ENCODE data around the gene HAO1. TPM values are rescaled to one million over a fixed set of nuclear protein-coding genes. Genes with fewer than 3 reads are reported as not detected.

The HAO1 gene
- polyA plus RNA-seq (2013, experiment 1 of 2) = not detected
- polyA plus RNA-seq (2013, experiment 2 of 2) = not detected

GRCh38 chr20:7940341-7940740 is at the start of gene HAO1:
Gene HAO1 (minus strand): TSS chr20:7940458. CDS start chr20:7940422, 36 bp downstream.
- Histone ChIP-seq H3K27ac (ENCODE audit: low read depth, low read length, severe bottlenecking) (no peak within 1 kb of the TSS), H3K9me3 (ENCODE audit: control insufficient read depth, low read length) (no peaks in the 10 kb centered on the region), H3K36me3 (ENCODE audit: control insufficient read depth, insufficient read depth, low read length) (no peaks in the 10 kb centered on the region), H3K4me3 (ENCODE audit: extremely low read depth, insufficient read depth, low read length, poor library complexity, severe bottlenecking) (no peak within 1 kb of the TSS), H3K4me1 (ENCODE audit: control insufficient read depth, insufficient read depth, low read length, poor library complexity, severe bottlenecking) (no peaks in the 10 kb centered on the region)
- WGBS, 2 experiments (ENCODE audit: insufficient coverage in 2 of 2) = no CpG with 5 or more reads among the region's 3 CpGs

- Histone ChIP-seq H3K36me3 (ENCODE audit: control insufficient read depth, insufficient read depth, low read length) (no peaks in the 10 kb centered on the region), H3K4me1 (ENCODE audit: control insufficient read depth, insufficient read depth, low read length, poor library complexity, severe bottlenecking) (no peaks in the 10 kb centered on the region), H3K27ac (ENCODE audit: low read depth, low read length, severe bottlenecking) (no peak overlapping the region), H3K9me3 (ENCODE audit: control insufficient read depth, low read length) (no peaks in the 10 kb centered on the region), H3K4me3 (ENCODE audit: extremely low read depth, insufficient read depth, low read length, poor library complexity, severe bottlenecking) (no peak overlapping the region)
- WGBS, 2 experiments (ENCODE audit: insufficient coverage in 2 of 2) = no CpG with 5 or more reads among the region's 1 CpG
Observed at GRCh38 chr20:7989379-7989778, 49.1 kb upstream of the HAO1 start.

DNA sequence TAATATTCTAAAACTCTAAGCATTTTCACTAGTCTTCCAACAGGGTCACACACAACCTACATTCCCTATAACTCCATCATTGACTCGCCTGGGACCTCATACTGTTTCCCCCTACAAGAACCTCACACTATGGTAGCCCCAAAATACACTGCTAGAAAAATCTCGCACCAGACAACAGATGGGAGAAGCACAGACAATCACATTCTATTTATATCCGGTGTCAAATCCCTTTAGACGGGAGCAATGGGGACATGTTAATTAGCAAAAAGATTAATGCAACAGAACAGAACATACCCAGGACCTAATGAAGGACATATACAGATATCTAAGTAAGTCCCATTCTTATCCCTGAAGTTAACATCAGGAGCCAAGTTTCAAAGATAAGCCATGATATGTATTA is 45.7 kb upstream of the HAO1 start:
- Histone ChIP-seq H3K4me3 (ENCODE audit: extremely low read depth, insufficient read depth, low read length, poor library complexity, severe bottlenecking) (no peak overlapping the region), H3K27ac (ENCODE audit: low read depth, low read length, severe bottlenecking) (no peak overlapping the region), H3K9me3 (ENCODE audit: control insufficient read depth, low read length) (no peaks in the 10 kb centered on the region), H3K36me3 (ENCODE audit: control insufficient read depth, insufficient read depth, low read length) (peaks cover 10% of the 10 kb centered on the region), H3K4me1 (ENCODE audit: control insufficient read depth, insufficient read depth, low read length, poor library complexity, severe bottlenecking) (no peaks in the 10 kb centered on the region)
- 75 to 89% methylated on average over 1 of the region's 4 CpGs for WGBS, 2 experiments (ENCODE audit: insufficient coverage in 2 of 2)

DNA sequence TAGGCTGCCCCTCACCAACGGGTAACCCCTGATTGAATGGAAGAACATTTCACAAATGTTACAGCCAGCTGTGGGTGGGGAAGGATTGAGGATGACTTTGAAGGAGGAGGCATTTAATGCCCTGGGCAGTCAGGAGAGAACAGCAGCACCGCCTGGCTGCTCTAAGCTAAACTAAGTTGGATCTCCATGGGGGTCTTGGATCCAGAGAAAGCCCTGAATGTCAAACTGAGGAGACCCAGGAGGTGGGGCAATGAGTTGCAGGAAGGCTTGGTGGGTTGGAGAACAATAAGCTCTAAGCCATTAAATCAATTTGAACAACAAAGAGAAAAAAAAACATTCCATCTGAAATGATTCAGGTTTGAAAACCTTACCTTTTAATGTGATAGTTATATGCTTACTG is 43.9 kb upstream of the HAO1 start:
- H3K4me1 ChIP-seq (ENCODE audit: control insufficient read depth, insufficient read depth, low read length, poor library complexity, severe bottlenecking) = no peaks in the 10 kb centered on the region
- no peak overlapping the region for H3K4me3 ChIP-seq (ENCODE audit: extremely low read depth, insufficient read depth, low read length, poor library complexity, severe bottlenecking)
- WGBS, 2 experiments (ENCODE audit: insufficient coverage in 2 of 2) = 20 to 77% methylated on average over 1 of the region's 2 CpGs
- H3K27ac ChIP-seq (ENCODE audit: low read depth, low read length, severe bottlenecking) = no peak overlapping the region
- peaks cover 10% of the 10 kb centered on the region for H3K36me3 ChIP-seq (ENCODE audit: control insufficient read depth, insufficient read depth, low read length)
- no peaks in the 10 kb centered on the region for H3K9me3 ChIP-seq (ENCODE audit: control insufficient read depth, low read length)

GRCh38 chr20:7981374-7981773 is 41.1 kb upstream of the HAO1 start:
- Histone ChIP-seq H3K4me3 (ENCODE audit: extremely low read depth, insufficient read depth, low read length, poor library complexity, severe bottlenecking) (no peak overlapping the region), H3K9me3 (ENCODE audit: control insufficient read depth, low read length) (no peaks in the 10 kb centered on the region), H3K27ac (ENCODE audit: low read depth, low read length, severe bottlenecking) (no peak overlapping the region), H3K4me1 (ENCODE audit: control insufficient read depth, insufficient read depth, low read length, poor library complexity, severe bottlenecking) (no peaks in the 10 kb centered on the region), H3K36me3 (ENCODE audit: control insufficient read depth, insufficient read depth, low read length) (peaks cover 10% of the 10 kb centered on the region)

DNA sequence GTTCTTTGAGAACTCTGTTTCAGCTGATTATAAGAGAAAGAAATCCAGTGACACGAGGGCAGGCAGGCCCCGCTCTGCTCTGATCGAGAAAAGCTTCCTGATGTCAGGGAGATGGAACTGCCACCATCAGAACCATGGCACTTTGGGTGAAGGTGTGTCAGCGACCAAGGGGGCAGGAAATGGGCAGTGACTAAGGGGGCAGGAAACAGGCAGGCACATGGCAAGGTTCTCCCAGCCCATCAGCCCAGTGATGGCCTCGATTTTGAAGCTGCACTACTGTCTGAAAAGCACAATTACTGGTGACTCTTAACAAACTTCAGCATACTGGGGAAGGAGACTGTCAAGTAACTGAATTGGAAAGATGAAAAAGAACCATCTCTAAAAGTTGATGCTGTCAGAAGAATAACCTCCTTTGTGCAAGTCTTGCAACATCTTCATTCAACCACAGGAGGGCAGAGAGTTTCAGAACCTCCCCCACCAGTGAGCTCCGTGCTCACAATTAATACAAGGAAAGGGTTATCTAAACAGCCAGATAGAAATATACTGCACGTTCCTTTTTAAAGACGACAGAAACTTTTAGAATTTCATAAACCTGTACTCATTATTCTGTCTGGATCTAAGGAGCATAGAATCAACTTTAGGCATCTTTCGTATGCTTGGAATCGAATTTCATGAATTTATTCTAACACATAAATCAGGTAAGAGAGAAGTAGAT is 40.2 kb upstream of the HAO1 start:
- WGBS, 2 experiments (ENCODE audit: insufficient coverage in 2 of 2) = 76 to 92% methylated on average over 5 to 8 of the region's 10 CpGs
- H3K9me3 ChIP-seq (ENCODE audit: control insufficient read depth, low read length) = no peaks in the 10 kb centered on the region
- no peak overlapping the region for H3K27ac ChIP-seq (ENCODE audit: low read depth, low read length, severe bottlenecking)
- no peak overlapping the region for H3K4me3 ChIP-seq (ENCODE audit: extremely low read depth, insufficient read depth, low read length, poor library complexity, severe bottlenecking)
- H3K36me3 ChIP-seq (ENCODE audit: control insufficient read depth, insufficient read depth, low read length) = peaks cover 10% of the 10 kb centered on the region
- no peaks in the 10 kb centered on the region for H3K4me1 ChIP-seq (ENCODE audit: control insufficient read depth, insufficient read depth, low read length, poor library complexity, severe bottlenecking)

- Histone ChIP-seq H3K9me3 (ENCODE audit: control insufficient read depth, low read length) (no peaks in the 10 kb centered on the region), H3K27ac (ENCODE audit: low read depth, low read length, severe bottlenecking) (no peak overlapping the region), H3K4me3 (ENCODE audit: extremely low read depth, insufficient read depth, low read length, poor library complexity, severe bottlenecking) (no peak overlapping the region), H3K4me1 (ENCODE audit: control insufficient read depth, insufficient read depth, low read length, poor library complexity, severe bottlenecking) (no peaks in the 10 kb centered on the region), H3K36me3 (ENCODE audit: control insufficient read depth, insufficient read depth, low read length) (peaks cover 10% of the 10 kb centered on the region)
- WGBS, 2 experiments (ENCODE audit: insufficient coverage in 2 of 2) = 93 to 97% methylated on average over 5 of the region's 5 CpGs
Observed at GRCh38 chr20:7977709-7978108, 37.5 kb upstream of the HAO1 start.

DNA sequence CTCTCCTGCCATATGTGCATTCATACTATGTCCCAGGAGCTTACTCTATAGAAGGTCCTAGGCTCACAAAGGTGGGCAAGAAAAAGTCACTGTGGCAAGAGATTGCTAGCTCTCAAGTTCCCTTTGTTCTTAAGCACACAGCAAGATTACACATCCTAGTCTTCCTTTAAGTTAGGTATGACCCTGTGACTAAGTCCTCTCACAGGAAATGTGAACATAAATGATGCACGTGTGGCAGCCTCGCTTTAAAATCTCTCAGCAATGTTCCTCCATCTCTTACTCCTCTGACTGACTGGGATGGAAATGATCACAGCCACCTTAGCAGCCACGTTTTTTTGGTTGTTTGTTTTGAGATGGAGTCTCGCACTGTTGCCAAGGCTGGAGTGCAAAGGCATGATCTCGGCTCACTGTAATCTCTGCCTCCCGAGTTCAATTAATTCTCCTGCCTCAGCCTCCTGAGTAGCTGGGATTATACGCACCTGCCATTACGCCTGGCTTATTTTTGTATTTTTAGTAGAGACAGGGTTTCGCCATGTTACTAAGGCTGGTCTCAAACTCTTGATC is 35.7 kb upstream of the HAO1 start:
- H3K4me1 ChIP-seq (ENCODE audit: control insufficient read depth, insufficient read depth, low read length, poor library complexity, severe bottlenecking) = no peaks in the 10 kb centered on the region

GRCh38 chr20:7974785-7975435 is 34.7 kb upstream of the HAO1 start:
- WGBS, 2 experiments (ENCODE audit: insufficient coverage in 2 of 2) = 86 to 100% methylated on average over 2 to 3 of the region's 4 CpGs
- Histone ChIP-seq H3K9me3 (ENCODE audit: control insufficient read depth, low read length) (no peaks in the 10 kb centered on the region), H3K4me3 (ENCODE audit: extremely low read depth, insufficient read depth, low read length, poor library complexity, severe bottlenecking) (no peak overlapping the region), H3K36me3 (ENCODE audit: control insufficient read depth, insufficient read depth, low read length) (no peaks in the 10 kb centered on the region), H3K4me1 (ENCODE audit: control insufficient read depth, insufficient read depth, low read length, poor library complexity, severe bottlenecking) (no peaks in the 10 kb centered on the region), H3K27ac (ENCODE audit: low read depth, low read length, severe bottlenecking) (no peak overlapping the region)

More for the DNA sequence above, 35.7 kb upstream of the HAO1 start:
- Histone ChIP-seq H3K36me3 (ENCODE audit: control insufficient read depth, insufficient read depth, low read length) (no peaks in the 10 kb centered on the region), H3K4me3 (ENCODE audit: extremely low read depth, insufficient read depth, low read length, poor library complexity, severe bottlenecking) (no peak overlapping the region), H3K27ac (ENCODE audit: low read depth, low read length, severe bottlenecking) (no peak overlapping the region), H3K9me3 (ENCODE audit: control insufficient read depth, low read length) (no peaks in the 10 kb centered on the region)
- WGBS, 2 experiments (ENCODE audit: insufficient coverage in 2 of 2) = 91 to 93% methylated on average over 7 of the region's 9 CpGs

DNA sequence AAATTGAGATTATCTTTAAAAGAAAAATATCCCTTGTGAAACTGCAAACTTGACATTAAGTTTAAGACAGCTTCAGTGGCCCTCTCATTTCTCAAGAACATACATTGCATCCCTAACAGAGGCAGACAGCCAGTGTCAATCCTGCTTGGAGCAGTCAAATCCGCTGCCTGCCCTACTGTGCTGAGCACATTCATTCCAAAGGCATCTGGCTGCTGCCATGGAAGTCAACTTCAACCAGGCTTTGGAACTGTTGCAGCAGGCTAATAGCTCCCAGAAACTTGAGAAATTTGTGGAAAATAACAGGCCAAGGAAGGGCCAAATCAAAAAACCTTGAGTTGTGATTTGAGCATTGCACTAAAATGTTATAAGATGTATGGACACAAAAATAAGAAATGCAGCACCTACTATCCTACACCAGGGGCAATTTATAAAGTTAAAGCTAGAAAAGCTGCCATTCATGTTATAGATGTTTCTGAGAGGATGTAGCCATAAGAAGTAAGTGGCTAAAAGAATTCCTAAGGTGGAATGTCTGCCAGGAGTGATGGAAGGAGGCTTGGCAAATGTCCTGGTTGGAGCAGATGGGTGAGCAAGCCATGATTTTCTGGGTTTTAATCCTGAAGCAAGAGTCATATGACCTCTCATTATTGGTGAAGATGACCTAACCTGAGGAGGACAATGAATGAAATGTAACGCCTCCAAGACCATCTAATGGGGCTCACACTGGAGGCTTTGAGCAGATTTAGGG is 31.4 kb upstream of the HAO1 start:
- Histone ChIP-seq H3K27ac (ENCODE audit: low read depth, low read length, severe bottlenecking) (no peak overlapping the region), H3K9me3 (ENCODE audit: control insufficient read depth, low read length) (no peaks in the 10 kb centered on the region), H3K36me3 (ENCODE audit: control insufficient read depth, insufficient read depth, low read length) (no peaks in the 10 kb centered on the region), H3K4me1 (ENCODE audit: control insufficient read depth, insufficient read depth, low read length, poor library complexity, severe bottlenecking) (no peaks in the 10 kb centered on the region), H3K4me3 (ENCODE audit: extremely low read depth, insufficient read depth, low read length, poor library complexity, severe bottlenecking) (no peak overlapping the region)
- WGBS, 2 experiments (ENCODE audit: insufficient coverage in 2 of 2) = 100% methylated on average over 2 of the region's 2 CpGs

Data from mesodermal cell (in vitro differentiated cells).